IPS-20b (cell line): ENCODE data around the gene KIRREL3.

ENCODE experiments used
- H3K27ac ChIP-seq: one replicate; pipeline ENCODE4 v1.5.1; 2013; ENCODE audit warnings: low read length
- H3K27me3 ChIP-seq: 2 replicates; pipeline ENCODE4 v1.6.1; 2013; ENCODE audit warnings: mild to moderate bottlenecking, low read length, inconsistent platforms; ENCODE audit not compliant: insufficient read depth
- H3K36me3 ChIP-seq: 2 replicates; pipeline ENCODE4 v1.6.1; 2013; ENCODE audit warnings: low read depth, mild to moderate bottlenecking, inconsistent platforms, low read length, moderate library complexity; ENCODE audit not compliant: insufficient read depth
- H3K4me1 ChIP-seq: 2 replicates; pipeline ENCODE4 v1.6.1; 2013; ENCODE audit warnings: mild to moderate bottlenecking, control low read depth, inconsistent platforms, low read length, moderate library complexity; ENCODE audit not compliant: insufficient read depth
- H3K4me3 ChIP-seq: 2 replicates; pipeline ENCODE4 v1.5.1; 2013; ENCODE audit warnings: mild to moderate bottlenecking, low read length, inconsistent platforms
- H3K9ac ChIP-seq: 2 replicates; pipeline ENCODE4 v1.6.1; 2013; ENCODE audit warnings: low read depth, mild to moderate bottlenecking, inconsistent platforms, low read length, moderate library complexity
- H3K9me3 ChIP-seq: 2 replicates; pipeline ENCODE4 v1.6.1; 2013; ENCODE audit warnings: mild to moderate bottlenecking, low read depth, low read length, inconsistent platforms; ENCODE audit not compliant: insufficient read depth

Gene KIRREL3

GRCh38 chr11:126465573-126466188 is 534.9 kb downstream of the KIRREL3 start:
- H3K27ac ChIP-seq = no peak overlapping the region
- H3K27me3 ChIP-seq = no peaks in the 10 kb centered on the region
- no peak overlapping the region for H3K9ac ChIP-seq
- H3K36me3 ChIP-seq = no peaks in the 10 kb centered on the region
- no peaks in the 10 kb centered on the region for H3K9me3 ChIP-seq
- no peak overlapping the region for H3K4me3 ChIP-seq
- H3K4me1 ChIP-seq = peaks cover 3% of the 10 kb centered on the region

GRCh38 chr11:126464796-126465195 is 535.8 kb downstream of the KIRREL3 start:
- Histone ChIP-seq H3K36me3 (no peaks in the 10 kb centered on the region), H3K9ac (no peak overlapping the region), H3K9me3 (no peaks in the 10 kb centered on the region), H3K4me1 (peaks cover 3% of the 10 kb centered on the region), H3K4me3 (no peak overlapping the region), H3K27me3 (no peaks in the 10 kb centered on the region), H3K27ac (no peak overlapping the region)

- no peaks in the 10 kb centered on the region for H3K36me3 ChIP-seq
Observed at GRCh38 chr11:126462422-126462821, 538.1 kb downstream of the KIRREL3 start.

GRCh38 chr11:126461996-126462395 is 538.6 kb downstream of the KIRREL3 start:
- no peaks in the 10 kb centered on the region for H3K27me3 ChIP-seq

More at GRCh38 chr11:126462422-126462821, 538.1 kb downstream of the KIRREL3 start:
- H3K27ac ChIP-seq = no peak overlapping the region
- no peak overlapping the region for H3K4me3 ChIP-seq
- H3K4me1 ChIP-seq = peaks cover 3% of the 10 kb centered on the region
- H3K27me3 ChIP-seq = no peaks in the 10 kb centered on the region
- no peak overlapping the region for H3K9ac ChIP-seq
- H3K9me3 ChIP-seq = no peaks in the 10 kb centered on the region

GRCh38 chr11:126461096-126461440 is 539.5 kb downstream of the KIRREL3 start:
- peaks cover 3% of the 10 kb centered on the region; the same call in 1 of the 2 replicates for H3K4me1 ChIP-seq
- no peak overlapping the region for H3K9ac ChIP-seq
- no peaks in the 10 kb centered on the region for H3K36me3 ChIP-seq
- no peaks in the 10 kb centered on the region for H3K27me3 ChIP-seq
- no peak overlapping the region for H3K27ac ChIP-seq
- no peak overlapping the region for H3K4me3 ChIP-seq
- H3K9me3 ChIP-seq = no peaks in the 10 kb centered on the region

More at GRCh38 chr11:126461996-126462395, 538.6 kb downstream of the KIRREL3 start:
- H3K4me1 ChIP-seq = peaks cover 3% of the 10 kb centered on the region
- H3K36me3 ChIP-seq = no peaks in the 10 kb centered on the region
- H3K27ac ChIP-seq = no peak overlapping the region
- H3K9me3 ChIP-seq = no peaks in the 10 kb centered on the region
- no peak overlapping the region for H3K9ac ChIP-seq
- no peak overlapping the region for H3K4me3 ChIP-seq

DNA sequence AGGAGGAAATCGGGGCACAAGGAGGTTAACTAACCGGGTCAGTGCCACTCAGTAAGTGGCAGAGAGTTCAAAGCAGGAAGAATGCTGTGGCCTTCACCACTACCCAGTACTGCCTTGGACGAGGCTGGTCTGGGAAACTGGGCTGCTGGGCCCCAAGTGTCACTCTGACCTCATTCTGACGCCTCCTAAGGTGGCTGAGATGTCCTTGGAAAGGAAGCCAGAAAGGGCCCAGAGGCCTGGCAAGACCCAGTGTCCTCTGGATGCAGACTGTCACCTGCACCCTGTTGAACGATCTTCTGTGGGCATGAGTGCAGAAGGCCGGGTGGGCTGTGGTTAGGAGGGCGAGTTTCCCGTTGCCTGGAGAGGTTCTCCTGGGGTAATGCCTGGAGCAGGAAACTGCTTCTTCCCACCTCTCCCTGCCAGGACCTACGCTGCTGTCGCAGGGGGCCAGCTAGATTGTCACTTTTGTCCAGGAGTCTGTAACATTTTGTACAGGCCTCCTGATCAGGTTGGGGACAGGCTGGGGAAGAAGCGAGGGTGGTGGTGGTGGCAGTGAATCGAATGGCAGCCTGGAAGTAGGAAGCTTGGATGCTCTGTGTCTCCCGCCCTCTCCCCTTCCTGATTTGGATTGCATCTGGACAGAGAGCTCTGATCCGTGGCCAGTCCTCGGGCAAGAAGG is 540.0 kb downstream of the KIRREL3 start:
- Histone ChIP-seq H3K4me1 (peaks cover under 1% of the 10 kb centered on the region; the same call in 1 of the 2 replicates), H3K27me3 (no peaks in the 10 kb centered on the region)

DNA sequence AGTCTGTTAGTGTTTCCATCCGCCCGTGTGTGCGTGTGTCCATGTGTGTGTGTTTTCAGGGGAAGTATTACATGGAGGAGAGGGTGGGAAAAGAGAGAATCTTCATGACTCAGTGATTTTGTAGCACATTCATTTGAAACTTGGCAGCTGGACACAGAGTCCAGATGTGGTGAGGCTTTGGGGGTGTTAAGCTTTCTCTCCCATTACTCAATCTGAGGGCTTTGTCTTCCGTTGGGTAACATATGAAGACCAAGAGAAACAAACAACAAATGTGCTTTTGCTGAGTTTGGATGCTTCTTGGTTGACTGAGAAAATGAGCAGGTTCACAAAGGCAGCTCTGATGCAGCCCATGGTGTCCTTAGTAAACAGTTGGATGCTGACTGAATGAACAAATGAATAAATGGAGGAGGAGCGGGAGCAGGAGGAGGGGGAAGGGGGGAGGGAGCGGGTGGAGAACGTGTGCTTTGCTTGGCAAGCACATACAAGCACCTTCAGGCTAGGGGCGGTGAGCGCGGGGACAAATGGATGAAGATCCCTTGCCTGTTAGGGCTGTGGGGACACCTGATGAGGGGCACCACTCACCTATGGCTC is 540.8 kb downstream of the KIRREL3 start:
- H3K36me3 ChIP-seq = no peaks in the 10 kb centered on the region
- H3K9me3 ChIP-seq = no peaks in the 10 kb centered on the region
- no peaks in the 10 kb centered on the region for H3K4me1 ChIP-seq
- H3K4me3 ChIP-seq = no peak overlapping the region
- H3K27ac ChIP-seq = no peak overlapping the region
- no peak overlapping the region for H3K9ac ChIP-seq
- H3K27me3 ChIP-seq = no peaks in the 10 kb centered on the region

More for the DNA sequence above, 540.0 kb downstream of the KIRREL3 start:
- no peaks in the 10 kb centered on the region for H3K9me3 ChIP-seq
- no peaks in the 10 kb centered on the region for H3K36me3 ChIP-seq
- H3K9ac ChIP-seq = no peak overlapping the region
- H3K27ac ChIP-seq = no peak overlapping the region
- H3K4me3 ChIP-seq = no peak overlapping the region

DNA sequence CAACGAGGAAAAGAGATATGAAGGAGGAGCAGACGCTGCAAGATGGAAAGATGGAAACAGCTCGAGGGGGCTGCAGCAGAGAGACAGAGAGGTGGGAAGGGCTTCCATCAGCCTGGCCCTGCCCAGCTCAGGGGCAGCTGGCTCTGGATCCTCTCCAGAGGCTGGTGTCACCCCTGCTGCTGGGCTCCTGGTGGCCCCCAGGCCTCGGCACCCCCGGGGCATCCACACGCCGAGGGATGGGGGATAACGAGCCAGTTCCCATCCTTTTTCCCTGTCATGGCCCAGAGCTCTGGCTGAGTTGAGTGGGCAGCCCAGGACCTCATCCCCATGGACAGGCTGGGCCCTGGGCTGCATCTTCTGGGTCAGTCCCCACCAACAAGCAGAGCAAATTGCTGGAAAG is 542.8 kb downstream of the KIRREL3 start:
- Histone ChIP-seq H3K9ac (no peak overlapping the region), H3K9me3 (no peaks in the 10 kb centered on the region), H3K27me3 (no peaks in the 10 kb centered on the region), H3K4me1 (no peaks in the 10 kb centered on the region; the same call in 1 of the 2 replicates), H3K27ac (no peak overlapping the region), H3K36me3 (no peaks in the 10 kb centered on the region), H3K4me3 (no peak overlapping the region)

GRCh38 chr11:126456783-126457542 is 543.6 kb downstream of the KIRREL3 start:
- Histone ChIP-seq H3K27me3 (no peaks in the 10 kb centered on the region), H3K36me3 (no peaks in the 10 kb centered on the region), H3K9me3 (no peaks in the 10 kb centered on the region), H3K4me3 (no peak overlapping the region), H3K4me1 (no peaks in the 10 kb centered on the region; the same call in 1 of the 2 replicates), H3K27ac (no peak overlapping the region), H3K9ac (no peak overlapping the region)

DNA sequence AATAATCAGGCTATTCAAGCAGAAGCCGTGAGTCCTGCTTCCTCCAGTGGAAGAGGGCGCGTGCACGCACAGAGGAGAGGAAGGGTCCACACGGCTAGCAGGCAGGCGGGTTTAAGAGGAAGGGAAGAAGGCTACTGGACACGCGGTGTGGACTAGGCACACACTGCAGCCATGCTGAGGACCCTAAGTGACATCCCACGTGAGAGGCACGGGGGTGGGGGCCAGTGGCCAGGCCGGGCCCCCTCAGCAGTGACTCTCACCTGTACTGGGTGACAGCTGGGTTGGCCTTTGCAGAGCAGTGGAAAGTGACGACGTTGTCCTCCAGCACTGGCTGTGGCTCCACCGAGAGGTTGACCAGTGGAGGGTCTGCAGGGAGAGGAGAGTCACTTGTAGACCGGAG is 544.5 kb downstream of the KIRREL3 start:
- no peaks in the 10 kb centered on the region for H3K9me3 ChIP-seq
- no peaks in the 10 kb centered on the region; the same call in 1 of the 2 replicates for H3K4me1 ChIP-seq

GRCh38 chr11:126452241-126453101 is 548.1 kb downstream of the KIRREL3 start:
- H3K4me1 ChIP-seq = no peaks in the 10 kb centered on the region; the same call in 1 of the 2 replicates
- H3K36me3 ChIP-seq = no peaks in the 10 kb centered on the region
- H3K9ac ChIP-seq = no peak overlapping the region
- H3K27me3 ChIP-seq = no peaks in the 10 kb centered on the region
- no peaks in the 10 kb centered on the region; the same call in 1 of the 2 replicates for H3K9me3 ChIP-seq
- no peak overlapping the region for H3K4me3 ChIP-seq
- no peak overlapping the region for H3K27ac ChIP-seq

More for the DNA sequence above, 544.5 kb downstream of the KIRREL3 start:
- no peak overlapping the region for H3K27ac ChIP-seq
- H3K9ac ChIP-seq = no peak overlapping the region
- H3K4me3 ChIP-seq = no peak overlapping the region
- H3K27me3 ChIP-seq = no peaks in the 10 kb centered on the region
- no peaks in the 10 kb centered on the region for H3K36me3 ChIP-seq
